ENCODE results near the gene C6orf52.
"Not testable (repeated sequence)": the region's sequence is repeated elsewhere in the genome, so short reads cannot be mapped to it uniquely, and the experiment has no call there.

The C6orf52 gene

DNA sequence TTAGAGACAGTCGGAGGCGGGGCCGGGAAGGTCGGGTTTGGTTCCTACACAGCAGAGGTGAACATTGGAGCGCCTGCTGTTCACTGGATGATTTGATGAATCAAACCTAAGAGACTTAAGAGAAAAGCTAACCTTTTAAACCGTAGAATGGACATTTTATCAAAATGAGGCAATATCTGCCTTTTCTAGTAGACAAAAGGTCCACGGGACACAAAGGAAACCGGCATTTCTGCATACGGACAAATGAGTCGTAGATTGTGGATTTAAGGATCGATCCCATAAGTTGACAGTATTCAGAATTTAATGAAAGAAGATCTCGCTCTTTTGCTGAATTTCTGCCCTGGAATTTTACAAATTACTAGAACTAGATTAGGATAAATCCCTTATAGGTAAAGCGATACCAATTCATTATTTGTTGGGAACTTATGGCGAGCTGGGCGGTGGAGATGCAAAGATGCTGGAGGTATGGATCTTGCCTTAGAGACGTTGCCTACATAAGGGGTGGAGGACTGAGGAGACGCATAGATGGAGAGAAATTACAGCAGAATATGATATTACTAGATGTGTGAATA, 756 bp upstream of the C6orf52 start:
- DNase-seq (ENCODE audit: low spot score), result no peak

DNA sequence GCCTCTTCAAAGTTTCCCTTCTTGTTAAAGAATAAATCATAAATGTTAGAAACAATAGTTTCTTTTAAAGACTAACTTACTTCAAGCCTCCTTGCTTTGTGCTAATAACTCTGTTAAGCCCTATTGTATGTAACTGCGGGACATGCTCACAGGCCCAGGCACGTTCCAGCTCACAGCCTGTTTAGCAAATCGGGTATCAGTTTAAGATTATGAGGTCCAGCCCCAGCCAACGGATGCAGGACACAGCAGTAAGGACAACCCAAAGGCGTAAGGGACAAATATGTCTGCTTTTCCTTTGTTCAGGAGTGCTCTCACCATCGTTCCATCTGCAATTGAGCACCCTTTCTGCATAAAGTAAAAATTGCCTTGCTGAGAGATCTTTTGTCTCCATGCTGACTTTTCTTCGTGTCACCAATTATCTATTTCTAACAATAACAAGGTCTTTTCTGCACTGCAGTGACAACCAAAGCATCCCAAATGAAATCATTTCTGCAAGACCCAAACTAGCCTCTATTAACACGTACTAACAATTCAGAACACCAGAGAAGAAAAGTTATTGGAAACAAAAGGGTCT, 1.4 kb downstream of the C6orf52 start:
- no peak for DNase-seq (ENCODE audit: low spot score)

DNA sequence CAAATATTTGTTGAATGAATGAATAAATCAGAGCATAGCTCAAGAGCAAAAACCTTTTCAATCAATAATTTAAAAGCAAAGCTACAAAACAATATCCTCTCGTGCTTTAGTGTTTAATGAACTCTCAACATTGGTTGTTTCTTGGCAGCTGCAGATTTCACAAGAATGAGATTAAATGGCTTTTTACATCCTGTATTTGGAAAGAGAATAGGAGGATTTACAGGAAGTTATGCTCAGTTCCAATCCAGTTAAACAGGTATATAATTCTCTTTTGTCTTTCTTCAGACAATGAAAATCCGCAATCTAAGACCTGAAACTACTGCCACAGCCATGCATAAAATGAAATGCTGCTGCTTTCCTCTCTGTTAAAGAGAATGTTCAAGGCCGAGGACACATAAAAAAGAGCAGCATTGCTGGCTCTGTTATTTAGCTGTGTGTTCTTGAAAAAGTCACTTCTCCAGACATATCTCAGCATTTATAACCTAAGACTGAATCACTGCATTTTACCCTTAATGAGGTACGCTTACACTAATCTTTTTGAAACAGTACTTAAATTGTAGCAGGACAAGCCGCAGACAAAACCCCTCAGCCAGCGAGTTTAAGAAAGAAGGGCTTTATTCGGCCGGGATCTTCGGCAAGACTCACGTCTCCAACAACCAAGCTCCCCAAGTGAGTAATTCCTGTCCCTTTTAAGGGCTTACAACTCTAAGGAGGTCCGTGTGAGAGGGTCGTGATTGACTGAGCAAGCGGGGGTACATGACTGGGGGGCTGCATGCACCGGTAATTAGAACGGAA, 3.6 kb downstream of the C6orf52 start:
- DNase-seq (ENCODE audit: low spot score), result no peak

DNA sequence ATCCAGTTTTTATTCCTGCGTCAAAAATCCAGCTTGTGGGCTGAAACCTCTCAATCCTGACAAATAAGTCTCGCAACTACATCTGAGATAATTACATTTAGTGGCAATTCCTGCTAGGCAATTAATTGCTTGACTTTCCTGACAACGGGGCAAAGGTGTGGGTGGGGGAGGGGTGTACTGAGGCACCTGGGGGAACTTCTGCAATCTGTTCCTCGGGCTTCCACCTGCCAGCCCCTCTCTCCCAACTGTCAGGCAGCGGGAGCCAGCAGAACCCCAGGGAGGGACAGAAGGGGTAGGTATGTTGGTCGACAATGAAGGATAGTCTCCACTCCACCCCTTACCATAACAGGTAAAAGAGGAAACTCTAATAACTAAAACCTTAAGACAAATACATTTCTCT, 6.8 kb downstream of the C6orf52 start:
- DNase-seq (ENCODE audit: low spot score), result no peak

DNA sequence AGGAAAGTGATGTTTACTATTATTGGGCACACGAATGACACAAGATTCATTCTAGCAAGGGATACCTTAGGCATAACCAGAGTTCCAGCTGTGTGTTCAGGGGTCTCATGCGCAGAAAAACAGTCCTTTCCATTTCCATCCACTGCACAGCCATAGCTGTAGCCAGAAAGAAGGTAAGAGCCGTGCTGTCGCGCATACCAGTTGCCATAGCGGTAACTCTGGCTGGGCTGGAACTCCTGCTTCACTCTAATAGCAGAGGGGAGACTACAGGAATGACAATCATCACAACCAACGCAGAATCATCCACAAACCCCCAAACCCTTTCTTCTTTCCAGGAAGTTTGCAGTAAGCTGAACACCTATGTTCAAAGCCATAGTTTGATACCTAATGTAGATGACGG, 7.5 kb downstream of the C6orf52 start:
- no peak for DNase-seq (ENCODE audit: low spot score)

DNA sequence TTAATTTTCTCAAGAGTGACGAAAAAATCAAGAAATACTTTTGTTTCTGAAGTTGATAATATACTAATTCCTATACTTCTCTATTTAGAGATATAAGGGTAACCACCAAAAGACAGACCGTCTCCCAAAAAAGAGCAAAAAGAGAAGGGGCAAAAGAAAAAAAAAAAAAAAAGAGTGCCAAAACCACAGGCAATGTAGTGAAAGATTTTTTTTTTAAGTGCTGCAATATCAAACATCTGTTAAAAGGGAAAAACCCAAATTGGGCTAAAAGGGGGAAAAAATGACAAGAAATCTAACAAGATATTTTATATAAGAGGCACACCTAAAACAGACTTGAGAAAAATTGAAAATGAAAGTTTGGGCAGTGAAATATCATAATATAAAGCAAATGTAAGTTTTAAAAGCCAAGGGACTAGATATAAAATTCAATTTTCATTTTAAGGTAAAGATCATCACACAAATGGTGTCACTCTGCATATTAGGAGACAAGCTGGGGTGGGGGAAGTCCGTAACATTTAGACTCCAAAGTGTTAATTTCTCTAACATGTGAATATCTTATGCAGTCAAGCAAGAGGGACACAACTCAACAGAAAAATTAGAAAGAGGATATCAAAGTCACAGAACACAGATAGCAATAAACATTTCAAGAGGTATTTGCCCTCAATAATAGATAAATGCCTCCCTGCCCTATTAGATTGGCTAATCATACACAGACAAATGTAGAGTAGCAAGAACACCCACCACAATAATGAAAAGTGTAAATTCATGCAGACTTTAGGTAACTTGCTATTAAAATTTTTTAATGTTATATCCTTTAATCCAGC, 9.1 kb downstream of the C6orf52 start:
- no peak for DNase-seq (ENCODE audit: low spot score)

DNA sequence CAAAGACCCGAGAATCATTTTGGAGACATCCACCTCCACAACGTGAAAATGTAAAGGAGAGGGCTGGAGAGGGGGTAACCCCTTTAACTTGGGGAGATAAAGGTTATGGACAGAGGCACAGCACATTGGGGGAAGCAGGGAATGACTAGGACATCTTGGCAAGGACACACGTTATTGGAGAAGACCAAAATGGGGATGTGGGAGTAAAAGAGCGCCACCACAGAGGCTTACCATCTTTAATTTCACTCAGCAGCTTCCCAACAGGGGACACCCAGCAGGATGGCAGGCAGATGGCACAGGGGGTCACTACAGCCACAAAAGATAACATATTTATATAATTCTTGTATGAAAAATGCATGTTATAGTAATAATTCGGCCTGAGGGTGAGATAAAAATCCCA, 9.8 kb downstream of the C6orf52 start:
- DNase-seq (ENCODE audit: low spot score), result no peak

DNA sequence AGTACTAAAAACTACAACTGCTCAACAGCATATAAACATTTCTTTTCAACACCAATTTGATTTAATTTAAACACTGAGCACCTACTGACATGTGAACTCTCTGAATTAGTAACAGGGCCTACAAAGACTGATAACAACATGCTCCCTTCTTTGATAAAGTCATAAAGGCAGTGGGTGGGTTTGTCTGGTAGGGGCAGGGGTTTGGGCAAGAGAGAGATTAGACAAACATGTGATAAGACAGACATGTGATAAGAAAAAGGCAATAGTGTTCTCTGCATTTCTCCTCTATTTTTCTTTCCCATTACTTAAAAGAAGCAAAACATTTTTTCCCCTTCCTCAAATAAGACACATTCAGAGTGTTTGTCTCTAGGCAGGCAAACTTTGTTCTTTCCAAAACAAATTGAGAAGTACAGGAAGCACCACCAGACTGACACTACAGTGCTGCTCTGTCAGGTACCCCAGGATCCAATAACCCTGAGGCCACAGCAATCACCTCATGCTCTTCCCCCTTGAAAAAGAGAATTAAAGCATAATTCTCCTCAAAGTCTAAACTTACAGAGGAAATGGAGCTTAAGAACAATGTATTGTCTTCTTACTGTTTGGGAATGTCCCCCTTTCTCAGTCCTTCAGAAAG, 11.9 kb downstream of the C6orf52 start:
- DNase-seq (ENCODE audit: low spot score), result no peak

DNA sequence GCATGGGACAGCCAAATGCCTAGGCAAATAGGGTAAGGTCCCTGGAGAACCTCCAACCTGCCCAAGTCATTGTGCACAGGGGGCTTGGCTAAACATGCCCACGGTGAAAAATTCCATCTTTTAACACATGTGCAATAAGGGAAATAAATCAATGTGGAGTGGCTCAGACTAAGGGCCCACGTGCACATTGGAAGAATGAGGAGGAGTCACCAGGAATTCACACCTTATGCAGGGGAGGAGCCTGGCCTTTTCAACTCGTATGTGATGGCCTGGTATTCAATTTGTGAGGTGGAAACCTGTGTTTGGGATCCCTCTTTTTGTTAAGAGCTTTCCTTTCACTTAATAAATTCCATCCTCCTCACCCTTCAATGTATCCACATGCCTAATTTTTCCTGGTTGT, 12.6 kb downstream of the C6orf52 start:
- DNase-seq (ENCODE audit: low spot score), result no peak

DNA sequence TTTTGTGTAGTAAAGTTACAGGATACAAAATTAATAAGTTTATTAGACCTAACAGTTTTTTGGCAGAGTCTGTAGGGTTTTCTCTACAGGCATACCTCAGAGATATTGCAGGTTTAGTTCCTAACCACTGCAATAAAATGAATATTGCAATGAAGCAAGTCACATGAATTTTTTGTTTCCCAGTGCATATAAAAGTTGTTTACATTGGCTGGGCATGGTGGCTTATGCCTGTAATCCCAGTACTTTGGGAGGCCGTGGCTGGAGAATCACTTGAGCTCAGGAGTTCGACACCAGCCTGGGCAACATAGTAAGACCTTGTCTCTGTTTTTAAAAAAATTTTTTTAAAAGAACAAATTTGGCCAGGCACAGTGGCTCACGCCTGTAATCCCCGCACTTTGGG, 16.0 kb downstream of the C6orf52 start:
- no peak for DNase-seq (ENCODE audit: low spot score)

DNA sequence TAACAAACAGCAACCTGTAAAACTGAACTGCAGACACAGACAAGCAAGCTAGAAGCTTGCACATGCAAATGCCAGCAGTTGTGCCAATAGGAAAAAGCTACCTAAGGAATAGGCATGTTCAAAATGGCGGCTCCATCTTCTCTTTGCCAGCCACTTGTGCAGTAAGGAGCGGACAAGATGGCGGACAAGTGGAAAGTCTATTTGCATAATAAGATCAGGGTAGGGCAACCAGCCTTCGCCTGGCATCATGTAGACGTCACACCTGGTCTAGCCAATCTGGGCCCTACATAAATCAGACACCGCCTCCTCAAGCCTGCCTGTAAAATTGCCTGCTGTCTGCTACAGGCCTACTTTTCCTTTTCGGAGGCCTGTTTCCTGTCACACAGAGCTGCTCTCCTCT, 18.0 kb downstream of the C6orf52 start:
- no peak for DNase-seq (ENCODE audit: low spot score)

DNA sequence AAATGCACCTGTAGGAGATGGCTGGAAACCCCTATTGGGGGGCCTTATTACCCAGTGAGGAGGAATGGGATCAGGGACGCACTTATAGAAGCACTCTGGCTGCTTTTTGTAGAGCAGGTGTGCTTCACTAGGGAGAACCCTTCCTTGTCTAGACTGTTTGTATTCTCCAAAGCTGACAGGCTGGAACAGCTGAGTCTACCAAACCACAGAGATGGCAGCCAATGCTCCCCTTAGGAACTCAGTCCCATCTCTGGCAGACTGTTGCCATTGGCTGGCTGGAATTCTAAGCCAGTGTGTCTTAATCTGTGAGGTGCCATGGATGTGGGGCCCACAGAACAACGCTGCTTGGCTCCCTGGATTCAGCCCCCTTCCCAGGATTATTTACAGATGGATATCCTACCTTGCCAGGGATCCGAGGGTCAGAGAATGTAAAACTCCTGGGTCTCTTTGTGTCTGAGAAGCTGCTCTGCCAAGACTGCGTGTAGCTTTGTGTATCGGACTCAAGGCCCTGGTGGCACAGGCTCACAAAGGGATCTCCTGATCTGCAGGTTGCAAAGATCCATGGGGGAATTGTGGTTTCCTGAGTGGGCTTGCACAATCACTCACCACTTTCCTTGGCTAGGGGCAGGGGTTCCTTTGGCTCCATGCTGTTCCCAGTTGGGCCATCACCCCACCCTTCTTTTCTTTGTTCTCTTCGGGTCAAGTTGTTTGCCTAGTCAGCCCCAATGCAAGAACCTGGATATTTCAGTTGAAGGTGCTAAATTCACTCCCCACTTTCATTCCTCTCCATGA, 26.1 kb downstream of the C6orf52 start:
- DNase-seq (ENCODE audit: low spot score), result no peak

DNA sequence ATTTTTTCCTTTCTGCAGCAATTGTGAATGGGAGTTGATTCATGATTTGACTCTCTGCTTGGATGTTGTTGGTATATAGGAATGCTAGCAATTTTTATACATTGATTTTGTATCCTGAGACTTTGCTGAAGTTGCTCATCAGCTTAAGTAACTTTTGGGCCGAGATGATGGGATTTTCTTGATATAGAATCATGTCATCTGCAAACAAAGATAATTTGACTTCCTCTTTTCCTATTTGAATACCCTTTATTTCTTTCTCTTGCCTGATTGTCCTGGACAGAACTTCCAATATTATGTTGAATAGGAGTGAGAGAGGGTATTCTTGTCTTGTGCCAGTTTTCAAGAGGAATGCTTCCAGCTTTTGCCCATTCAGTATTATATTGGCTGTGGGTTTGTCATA, 28.8 kb downstream of the C6orf52 start:
- DNase-seq (ENCODE audit: low spot score), result not testable (repeated sequence)

DNA sequence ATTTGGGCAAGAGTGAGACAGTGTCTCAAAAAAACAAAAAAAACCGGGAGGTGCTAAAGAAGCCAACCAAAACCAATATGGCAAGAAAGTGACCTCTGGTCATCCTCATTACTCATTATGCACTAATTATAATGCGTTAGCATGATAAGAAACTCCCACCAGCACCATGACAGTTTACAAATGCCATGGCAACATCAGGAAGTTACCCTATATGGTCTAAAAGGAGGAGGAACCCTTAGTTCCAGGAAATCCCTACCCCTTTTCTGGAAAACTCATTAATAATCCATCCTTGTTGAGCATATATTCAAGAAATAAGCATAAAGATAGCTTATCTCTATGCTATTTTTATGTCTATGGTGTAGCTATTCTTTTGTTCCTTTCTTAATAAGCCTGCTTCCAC, 31.7 kb downstream of the C6orf52 start:
- no peak for DNase-seq (ENCODE audit: low spot score)

DNA sequence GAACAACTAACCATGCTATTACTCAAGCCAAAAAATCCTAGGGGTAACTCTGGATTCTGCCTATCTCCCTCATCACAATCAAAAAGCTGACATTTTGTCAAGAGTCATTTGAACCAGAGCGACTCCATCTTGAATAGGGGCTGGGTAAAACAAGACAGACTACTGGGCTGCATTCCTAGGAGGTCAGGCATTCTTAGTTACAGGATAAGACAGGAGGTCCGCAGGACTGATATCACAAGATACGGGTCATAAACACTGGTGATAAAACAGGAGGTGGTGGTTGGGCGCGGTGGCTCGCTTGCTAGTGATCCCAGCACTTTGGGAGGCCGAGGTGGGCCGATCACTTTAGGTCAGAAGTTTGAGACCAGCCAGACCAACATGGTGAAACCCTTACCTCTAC, 32.2 kb downstream of the C6orf52 start:
- no peak for DNase-seq (ENCODE audit: low spot score)

DNA sequence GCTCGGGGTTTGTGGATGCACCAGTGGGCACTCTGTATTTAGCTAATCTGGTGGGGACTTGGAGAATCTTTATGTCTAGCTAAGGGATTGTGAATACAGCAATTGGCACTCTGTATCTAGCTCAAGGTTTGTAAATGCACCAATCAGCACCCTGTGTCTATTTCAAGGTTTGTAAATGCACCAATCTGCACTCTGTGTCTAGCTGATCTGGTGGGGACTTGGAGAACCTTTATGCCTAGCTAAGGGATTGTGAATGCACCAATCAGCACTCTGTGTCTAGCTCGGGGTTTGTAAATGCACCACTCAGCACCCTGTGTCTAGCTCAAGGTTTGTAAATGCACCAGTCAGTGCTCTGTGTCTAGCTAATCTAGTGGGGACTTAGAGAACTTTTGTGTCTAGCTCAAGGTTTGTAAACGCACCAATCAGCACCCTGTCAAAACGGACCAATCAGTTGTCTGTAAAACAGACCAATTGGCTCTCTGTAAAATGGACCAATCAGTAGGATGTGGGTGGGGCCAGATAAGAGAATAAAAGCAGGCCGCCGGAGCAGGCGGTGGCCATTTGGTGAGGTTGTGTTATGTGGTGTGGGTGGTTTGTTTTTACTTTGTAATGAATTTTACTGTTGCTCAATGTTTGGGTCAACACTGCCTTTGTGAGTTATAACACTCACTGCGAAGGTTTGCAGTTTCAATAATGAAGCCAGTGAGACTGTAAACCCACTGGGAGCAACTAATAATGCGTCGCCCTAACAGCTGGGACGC, 33.8 kb downstream of the C6orf52 start:
- DNase-seq (ENCODE audit: low spot score), result not testable (repeated sequence)

DNA sequence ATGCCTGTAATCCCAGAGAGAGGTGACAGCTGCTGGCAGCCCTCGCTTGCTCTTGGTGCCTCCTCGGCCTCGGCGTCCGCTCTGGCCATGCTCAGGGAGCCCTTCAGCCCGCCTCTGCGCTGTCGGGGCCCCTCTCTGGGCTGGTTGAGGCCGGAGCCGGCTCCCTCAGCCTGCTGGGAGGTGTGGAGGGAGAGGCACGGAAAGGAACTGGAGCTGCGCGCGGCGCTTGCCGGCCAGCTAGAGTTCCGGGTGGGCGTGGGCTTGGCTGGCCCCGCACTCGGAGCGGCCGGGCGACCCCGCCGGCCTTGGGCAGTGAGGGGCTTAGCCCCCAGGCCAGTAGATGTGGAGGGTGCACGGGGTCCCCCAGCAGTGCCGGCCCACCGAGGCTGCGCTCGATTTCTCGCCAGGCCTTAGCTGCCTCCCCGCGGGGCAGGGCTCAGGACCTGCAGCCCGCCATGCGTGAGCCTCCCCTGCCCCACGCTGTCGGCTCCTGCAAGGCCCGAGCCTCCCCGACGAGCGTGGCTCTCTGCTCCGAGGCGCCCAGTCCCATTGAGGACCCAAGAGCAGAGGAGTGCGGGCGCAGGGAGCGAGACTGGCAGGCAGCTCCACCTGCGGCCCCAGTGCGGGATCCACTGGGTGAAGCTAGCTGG, 34.6 kb downstream of the C6orf52 start:
- no peak for DNase-seq (ENCODE audit: low spot score)

DNA sequence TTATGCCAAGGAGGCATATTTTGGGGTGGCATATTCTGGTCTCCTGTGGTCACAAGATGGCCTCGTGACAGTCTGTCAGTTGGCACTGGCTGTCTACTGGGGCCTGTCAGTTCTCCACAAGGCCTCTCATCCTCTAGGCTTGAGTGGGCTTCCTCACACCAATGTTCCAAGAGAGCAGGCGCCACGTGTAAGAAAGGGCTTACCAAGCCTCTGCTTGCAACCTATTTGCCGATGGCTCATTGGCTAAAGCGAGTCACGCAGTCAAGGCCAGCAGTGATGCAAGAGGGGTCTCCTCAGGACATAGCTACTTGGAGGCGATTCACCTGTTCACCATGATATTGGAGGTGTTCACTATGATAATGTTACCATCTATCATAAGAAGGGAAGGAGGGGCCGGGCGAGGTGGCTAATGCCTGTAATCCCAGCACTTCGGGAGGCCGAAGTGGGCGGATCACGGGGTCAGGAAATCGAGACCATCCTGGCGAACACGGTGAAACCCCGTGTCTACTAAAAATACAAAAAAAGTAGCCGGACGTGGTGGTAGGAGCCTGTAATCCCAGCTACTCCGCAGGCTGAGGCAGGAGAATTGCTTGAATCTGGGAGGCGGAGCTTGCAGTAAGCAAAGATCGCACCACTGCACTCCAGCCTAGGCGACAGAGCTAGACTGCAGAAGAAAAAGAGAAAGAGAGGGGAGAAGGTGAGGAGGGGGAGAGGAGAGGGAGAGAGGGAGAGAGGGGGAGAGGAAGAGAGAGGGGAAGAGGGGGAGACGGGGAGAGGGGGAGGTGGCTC, 35.3 kb downstream of the C6orf52 start:
- DNase-seq (ENCODE audit: low spot score), result no peak

DNA sequence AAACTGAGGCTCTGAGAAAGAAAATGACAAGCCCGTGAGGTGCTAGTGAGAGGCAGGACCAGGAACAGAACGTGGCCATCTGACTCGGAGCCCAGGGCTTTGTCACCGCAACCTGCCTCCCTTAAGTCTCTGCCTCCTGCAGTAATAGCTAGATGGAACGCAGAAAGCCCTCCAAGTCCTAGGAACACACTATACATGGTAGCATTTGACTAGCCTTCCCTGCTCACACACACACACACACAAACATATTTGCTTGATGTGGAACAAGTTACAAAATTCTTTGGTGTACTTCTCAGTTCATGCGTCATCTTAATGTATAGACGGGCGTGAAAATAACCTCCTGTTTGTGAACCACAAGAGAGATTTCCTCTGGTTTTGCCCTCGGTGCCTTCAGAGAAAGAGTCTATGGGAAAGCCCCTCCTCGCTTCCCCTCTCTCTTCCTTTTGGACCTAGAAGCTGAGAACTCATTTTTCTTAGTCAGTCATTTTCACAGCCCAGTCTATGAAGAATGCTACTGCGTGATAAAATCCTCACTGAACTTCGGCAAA, 38.8 kb downstream of the C6orf52 start:
- DNase-seq (ENCODE audit: low spot score), result no peak
